ENCODE data around the gene TNNC1.

DNA sequence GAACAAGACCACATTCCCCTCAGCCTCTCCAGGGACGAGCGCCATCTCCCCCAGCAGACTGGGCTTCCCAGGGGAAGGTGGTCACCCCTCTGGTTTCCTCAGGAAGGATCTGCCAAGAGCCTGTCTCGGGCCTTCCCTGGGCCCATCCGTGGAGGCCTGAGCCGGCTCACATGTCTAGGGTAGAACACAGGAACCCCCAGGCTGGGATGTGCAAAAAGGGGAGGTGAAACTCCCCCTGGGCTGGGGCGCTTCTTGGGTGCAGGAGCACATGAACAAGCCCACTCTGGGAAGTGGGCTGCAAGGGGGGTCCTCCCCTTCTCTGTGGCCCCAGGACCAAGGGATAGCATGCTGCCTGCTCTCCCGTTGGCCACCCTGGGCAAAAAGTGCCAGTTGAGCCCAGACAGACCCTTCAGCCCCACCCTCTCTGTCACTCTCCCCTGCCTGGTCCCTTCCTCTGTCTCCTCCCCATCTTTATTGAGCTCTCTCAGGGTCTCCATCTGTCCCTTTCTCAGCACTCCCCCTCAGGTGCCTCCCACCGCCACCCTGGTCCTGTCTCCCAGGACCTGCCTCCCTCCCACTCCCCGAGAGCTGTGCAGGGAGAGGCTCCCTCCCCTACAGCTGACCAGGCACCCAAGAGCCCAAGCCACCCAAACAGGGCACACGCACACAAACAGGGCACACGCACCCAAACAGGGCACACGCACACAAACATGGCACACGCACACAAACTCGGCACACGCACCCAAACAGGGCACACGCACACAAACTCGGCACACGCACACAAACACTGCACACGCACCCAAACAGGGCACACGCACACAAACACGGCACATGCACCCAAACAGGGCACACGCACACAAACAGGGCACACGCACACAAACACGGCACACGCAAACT is 9.8 kb downstream of the TNNC1 start:
- no peak for TF ChIP-seq POLR2A (IDR thresholded peaks at IDR 0.05)
- TF ChIP-seq, protein P1, sequence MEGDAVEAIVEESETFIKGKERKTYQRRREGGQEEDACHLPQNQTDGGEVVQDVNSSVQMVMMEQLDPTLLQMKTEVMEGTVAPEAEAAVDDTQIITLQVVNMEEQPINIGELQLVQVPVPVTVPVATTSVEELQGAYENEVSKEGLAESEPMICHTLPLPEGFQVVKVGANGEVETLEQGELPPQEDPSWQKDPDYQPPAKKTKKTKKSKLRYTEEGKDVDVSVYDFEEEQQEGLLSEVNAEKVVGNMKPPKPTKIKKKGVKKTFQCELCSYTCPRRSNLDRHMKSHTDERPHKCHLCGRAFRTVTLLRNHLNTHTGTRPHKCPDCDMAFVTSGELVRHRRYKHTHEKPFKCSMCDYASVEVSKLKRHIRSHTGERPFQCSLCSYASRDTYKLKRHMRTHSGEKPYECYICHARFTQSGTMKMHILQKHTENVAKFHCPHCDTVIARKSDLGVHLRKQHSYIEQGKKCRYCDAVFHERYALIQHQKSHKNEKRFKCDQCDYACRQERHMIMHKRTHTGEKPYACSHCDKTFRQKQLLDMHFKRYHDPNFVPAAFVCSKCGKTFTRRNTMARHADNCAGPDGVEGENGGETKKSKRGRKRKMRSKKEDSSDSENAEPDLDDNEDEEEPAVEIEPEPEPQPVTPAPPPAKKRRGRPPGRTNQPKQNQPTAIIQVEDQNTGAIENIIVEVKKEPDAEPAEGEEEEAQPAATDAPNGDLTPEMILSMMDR (IDR thresholded peaks at IDR 0.05), result no peak

Data from adrenal gland (tissue), 5 donors.